ENCODE measurements around the gene ACOT7. TPM values are rescaled to one million over a fixed set of nuclear protein-coding genes. Genes with fewer than 3 reads are reported as not detected.

Gene ACOT7
- total and polyA plus RNA-seq, 2 donors: 14.2 to 22.2 TPM

DNA sequence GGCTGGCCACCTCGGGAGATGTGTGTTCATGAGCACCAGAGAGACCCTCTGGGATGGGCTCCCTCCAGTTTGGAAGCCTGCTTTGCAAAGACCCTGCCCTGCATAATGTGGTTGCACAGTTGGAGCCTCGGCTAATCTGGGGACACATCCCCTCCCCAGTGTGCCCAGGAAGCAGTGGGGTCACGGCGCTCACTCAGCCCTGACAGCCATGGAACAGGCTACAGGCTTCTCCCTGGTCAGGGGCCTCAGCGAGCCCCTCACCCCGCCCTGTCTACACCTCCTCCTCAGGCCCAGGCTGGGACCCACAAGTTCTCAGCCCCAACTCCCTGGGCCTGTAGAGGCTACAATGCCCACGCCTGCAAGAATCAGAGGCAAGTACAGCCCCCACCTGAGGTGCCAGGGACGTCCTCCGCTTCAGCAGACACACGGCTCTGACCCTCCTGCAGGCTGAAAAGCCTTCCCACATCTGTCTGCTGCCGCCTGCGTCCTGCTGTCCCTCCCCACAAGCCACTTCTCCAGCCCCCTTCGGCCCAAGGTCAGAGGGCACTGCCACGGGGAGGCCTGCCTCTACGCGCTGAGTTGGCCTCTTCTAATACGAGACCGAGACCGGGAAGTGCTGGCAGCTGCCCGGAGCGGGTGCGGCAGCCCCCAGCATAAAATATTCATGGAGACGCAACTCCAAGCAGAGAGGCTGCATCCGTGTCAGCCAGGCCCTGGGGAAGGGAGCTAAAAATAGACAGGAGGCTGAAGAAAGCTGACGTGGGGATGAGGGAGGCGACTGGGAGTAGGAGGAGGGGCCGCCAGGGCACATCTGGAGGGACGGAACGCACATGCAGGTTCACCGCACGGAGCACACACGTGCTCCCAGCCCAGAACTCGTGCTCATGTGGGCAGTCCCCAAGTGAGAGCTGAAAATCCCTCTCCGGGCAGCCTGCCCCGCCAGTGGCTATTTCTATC is 117.5 kb downstream of the ACOT7 start:
- DNase-seq (ENCODE audit: low read depth in 6 of 9, low spot score in 9 of 9): no peak
- 94% methylated on average over 35 of the region's 35 CpGs for WGBS
- Histone ChIP-seq H3K27me3 (ENCODE audit: control insufficient read depth in 2 of 2, insufficient read depth in 1 of 2, low read length in 1 of 2) (no peaks in the 10 kb centered on the region), H3K36me3 (ENCODE audit: control insufficient read depth in 2 of 2, insufficient read depth in 2 of 2, low read length in 1 of 2) (peaks cover 2 to 11% of the 10 kb centered on the region in 2 donors), H3K4me1 (ENCODE audit: control insufficient read depth in 2 of 2, insufficient read depth in 2 of 2, low read length in 2 of 2) (no peaks in the 10 kb centered on the region), H3K4me3 (ENCODE audit: low read length in 2 of 2) (no peak overlapping the region), H3K9me3 (ENCODE audit: control insufficient read depth in 2 of 2, insufficient read depth in 1 of 2, low read length in 1 of 2) (no peaks in the 10 kb centered on the region), H3K27ac (ENCODE audit: low read depth in 1 of 2, low read length in 1 of 2) (no peak overlapping the region)

DNA sequence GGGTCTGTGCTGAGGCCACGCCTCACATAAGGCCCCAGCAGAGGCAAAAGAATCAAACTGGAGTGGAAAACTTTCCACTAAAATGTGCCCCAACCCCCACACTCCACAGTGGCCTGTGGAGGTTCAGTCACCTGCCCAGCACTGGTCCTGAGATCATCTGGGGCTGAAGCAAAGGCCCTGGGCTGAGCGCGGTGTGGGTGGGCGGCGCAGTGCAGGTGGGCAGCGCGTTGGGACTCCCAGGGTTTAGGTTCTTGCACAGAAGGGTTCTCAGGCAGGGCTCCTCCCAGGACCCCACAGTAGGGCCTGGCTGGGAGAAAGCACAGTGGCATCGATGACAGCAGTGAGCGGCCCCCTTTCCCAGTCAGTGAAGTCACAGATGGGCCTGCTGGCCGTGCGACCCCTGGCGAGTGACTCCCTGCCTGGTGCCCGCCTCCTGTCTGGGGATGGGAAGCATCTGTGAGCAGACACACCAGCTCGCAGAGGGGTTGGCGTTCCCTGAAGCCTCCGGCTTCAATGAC is 118.9 kb downstream of the ACOT7 start:
- no peaks in the 10 kb centered on the region for H3K4me1 ChIP-seq (ENCODE audit: control insufficient read depth in 2 of 2, insufficient read depth in 2 of 2, low read length in 2 of 2)

DNA sequence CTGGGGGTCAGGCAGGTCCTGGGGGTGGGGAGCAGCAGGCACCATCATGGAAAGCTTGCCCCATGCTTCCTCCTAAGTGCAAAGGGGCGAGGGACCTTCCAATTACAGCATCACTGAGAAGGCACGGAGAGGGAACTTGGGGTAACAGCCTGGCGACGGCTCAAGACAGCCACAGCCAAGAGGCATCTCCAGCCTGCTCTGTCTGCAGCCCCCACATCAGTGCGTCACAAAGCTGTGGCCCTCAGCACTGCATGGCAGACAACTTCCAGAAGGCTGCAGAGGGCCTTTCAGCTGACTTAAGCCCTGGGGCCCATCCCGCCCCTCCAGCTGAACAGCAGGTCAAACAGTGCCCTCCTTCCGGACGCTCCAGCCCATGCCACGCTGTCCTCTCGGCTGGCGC is 119.5 kb downstream of the ACOT7 start:
- Histone ChIP-seq H3K36me3 (ENCODE audit: control insufficient read depth in 2 of 2, insufficient read depth in 2 of 2, low read length in 1 of 2) (peaks cover 2 to 3% of the 10 kb centered on the region in 2 donors), H3K27ac (ENCODE audit: low read depth in 1 of 2, low read length in 1 of 2) (no peak overlapping the region), H3K27me3 (ENCODE audit: control insufficient read depth in 2 of 2, insufficient read depth in 1 of 2, low read length in 1 of 2) (no peaks in the 10 kb centered on the region), H3K9me3 (ENCODE audit: control insufficient read depth in 2 of 2, insufficient read depth in 1 of 2, low read length in 1 of 2) (no peaks in the 10 kb centered on the region), H3K4me1 (ENCODE audit: control insufficient read depth in 2 of 2, insufficient read depth in 2 of 2, low read length in 2 of 2) (no peaks in the 10 kb centered on the region), H3K4me3 (ENCODE audit: low read length in 2 of 2) (no peak overlapping the region)
- DNase-seq (ENCODE audit: low read depth in 6 of 9, low spot score in 9 of 9): no peak
- WGBS: over 99% methylated on average over 11 of the region's 11 CpGs

More for the DNA sequence above, 118.9 kb downstream of the ACOT7 start:
- H3K27ac ChIP-seq (ENCODE audit: low read depth in 1 of 2, low read length in 1 of 2): no peak overlapping the region
- no peaks in the 10 kb centered on the region for H3K27me3 ChIP-seq (ENCODE audit: control insufficient read depth in 2 of 2, insufficient read depth in 1 of 2, low read length in 1 of 2)
- peaks cover 2 to 3% of the 10 kb centered on the region in 2 donors for H3K36me3 ChIP-seq (ENCODE audit: control insufficient read depth in 2 of 2, insufficient read depth in 2 of 2, low read length in 1 of 2)
- no peak for DNase-seq (ENCODE audit: low read depth in 6 of 9, low spot score in 9 of 9)
- H3K4me3 ChIP-seq (ENCODE audit: low read length in 2 of 2): no peak overlapping the region
- H3K9me3 ChIP-seq (ENCODE audit: control insufficient read depth in 2 of 2, insufficient read depth in 1 of 2, low read length in 1 of 2): no peaks in the 10 kb centered on the region
- 98% methylated on average over 16 of the region's 16 CpGs for WGBS

DNA sequence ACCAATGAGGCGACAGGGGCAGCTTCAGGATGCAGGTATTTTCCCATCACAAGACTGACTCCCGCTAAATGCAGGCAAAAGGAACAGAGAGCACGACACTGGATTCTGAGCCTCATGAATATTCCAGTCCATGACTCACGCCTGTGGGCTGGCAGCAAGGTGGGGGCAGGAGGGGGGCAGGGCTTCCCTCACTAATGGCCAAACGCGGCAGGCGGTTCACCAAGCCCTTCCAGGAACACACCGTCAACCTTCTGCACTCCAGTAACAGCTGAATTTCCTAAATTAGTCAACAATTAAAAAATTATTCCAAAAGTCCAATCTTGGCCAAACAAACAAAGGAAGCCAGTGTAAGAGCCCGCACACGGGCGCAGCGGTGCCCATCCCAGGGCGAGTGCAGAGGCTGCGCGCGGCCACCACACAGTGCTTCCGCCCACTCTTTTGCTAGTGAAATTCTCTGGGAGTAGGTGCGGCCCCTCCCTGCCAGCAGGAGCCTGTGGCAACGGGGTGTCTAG is 120.1 kb downstream of the ACOT7 start:
- Histone ChIP-seq H3K9me3 (ENCODE audit: control insufficient read depth in 2 of 2, insufficient read depth in 1 of 2, low read length in 1 of 2) (no peaks in the 10 kb centered on the region), H3K4me3 (ENCODE audit: low read length in 2 of 2) (no peak overlapping the region), H3K27ac (ENCODE audit: low read depth in 1 of 2, low read length in 1 of 2) (no peak overlapping the region), H3K27me3 (ENCODE audit: control insufficient read depth in 2 of 2, insufficient read depth in 1 of 2, low read length in 1 of 2) (no peaks in the 10 kb centered on the region), H3K36me3 (ENCODE audit: control insufficient read depth in 2 of 2, insufficient read depth in 2 of 2, low read length in 1 of 2) (peaks cover 0 to 2% of the 10 kb centered on the region in 2 donors), H3K4me1 (ENCODE audit: control insufficient read depth in 2 of 2, insufficient read depth in 2 of 2, low read length in 2 of 2) (no peaks in the 10 kb centered on the region)
- no peak for DNase-seq (ENCODE audit: low read depth in 6 of 9, low spot score in 9 of 9)
- 97% methylated on average over 19 of the region's 19 CpGs for WGBS

DNA sequence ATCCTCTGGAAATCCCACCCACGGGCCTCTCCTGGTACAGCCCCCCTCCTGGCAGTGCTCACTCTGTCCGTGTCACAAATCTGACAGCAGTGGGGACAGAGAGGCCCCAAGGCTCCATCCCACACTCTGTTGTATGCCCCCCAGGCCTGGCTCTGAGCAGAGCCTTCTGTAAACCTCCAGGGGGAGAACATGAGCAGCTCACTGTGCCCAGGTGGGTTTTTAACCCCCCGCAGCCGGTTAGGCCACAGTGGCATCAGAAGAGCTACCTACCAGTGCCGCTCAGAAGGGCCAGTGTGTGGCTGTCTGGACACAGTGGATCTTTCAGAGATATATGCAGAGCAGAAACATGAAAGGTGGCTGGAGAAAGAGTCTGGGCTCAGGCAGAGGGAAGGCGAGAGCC is 120.7 kb downstream of the ACOT7 start:
- no peaks in the 10 kb centered on the region for H3K4me1 ChIP-seq (ENCODE audit: control insufficient read depth in 2 of 2, insufficient read depth in 2 of 2, low read length in 2 of 2)
- no peak overlapping the region for H3K4me3 ChIP-seq (ENCODE audit: low read length in 2 of 2)
- 94% methylated on average over 6 of the region's 6 CpGs for WGBS
- H3K9me3 ChIP-seq (ENCODE audit: control insufficient read depth in 2 of 2, insufficient read depth in 1 of 2, low read length in 1 of 2): no peaks in the 10 kb centered on the region
- H3K27me3 ChIP-seq (ENCODE audit: control insufficient read depth in 2 of 2, insufficient read depth in 1 of 2, low read length in 1 of 2): no peaks in the 10 kb centered on the region
- no peak overlapping the region for H3K27ac ChIP-seq (ENCODE audit: low read depth in 1 of 2, low read length in 1 of 2)
- DNase-seq (ENCODE audit: low read depth in 6 of 9, low spot score in 9 of 9): no peak
- H3K36me3 ChIP-seq (ENCODE audit: control insufficient read depth in 2 of 2, insufficient read depth in 2 of 2, low read length in 1 of 2): peaks cover 0 to 2% of the 10 kb centered on the region in 2 donors

DNA sequence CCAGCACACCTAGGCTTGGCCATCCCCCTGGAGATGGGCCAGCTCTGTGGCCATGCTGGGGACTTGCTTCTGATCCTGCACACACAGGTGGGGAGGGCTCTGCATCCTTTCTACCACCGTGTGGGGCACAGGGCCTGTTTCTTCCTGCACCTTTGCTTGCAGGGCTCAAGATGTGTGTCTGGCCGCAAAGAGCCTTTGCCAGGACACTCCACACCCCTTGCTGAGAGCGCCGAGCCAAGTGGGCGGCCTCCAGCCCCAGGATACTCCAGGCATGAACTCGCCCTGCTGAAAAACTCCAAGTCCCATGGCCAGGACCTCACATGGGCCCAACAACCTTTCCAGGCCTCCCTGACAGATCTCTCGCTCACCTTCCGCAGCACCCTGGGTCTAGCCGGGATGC is 121.1 kb downstream of the ACOT7 start:
- H3K4me3 ChIP-seq (ENCODE audit: low read length in 2 of 2): no peak overlapping the region
- WGBS: 93% methylated on average over 9 of the region's 9 CpGs
- no peak for DNase-seq (ENCODE audit: low read depth in 6 of 9, low spot score in 9 of 9)
- peaks cover 0 to 2% of the 10 kb centered on the region in 2 donors for H3K36me3 ChIP-seq (ENCODE audit: control insufficient read depth in 2 of 2, insufficient read depth in 2 of 2, low read length in 1 of 2)
- H3K4me1 ChIP-seq (ENCODE audit: control insufficient read depth in 2 of 2, insufficient read depth in 2 of 2, low read length in 2 of 2): no peaks in the 10 kb centered on the region
- no peak overlapping the region for H3K27ac ChIP-seq (ENCODE audit: low read depth in 1 of 2, low read length in 1 of 2)
- H3K9me3 ChIP-seq (ENCODE audit: control insufficient read depth in 2 of 2, insufficient read depth in 1 of 2, low read length in 1 of 2): no peaks in the 10 kb centered on the region
- H3K27me3 ChIP-seq (ENCODE audit: control insufficient read depth in 2 of 2, insufficient read depth in 1 of 2, low read length in 1 of 2): no peaks in the 10 kb centered on the region

DNA sequence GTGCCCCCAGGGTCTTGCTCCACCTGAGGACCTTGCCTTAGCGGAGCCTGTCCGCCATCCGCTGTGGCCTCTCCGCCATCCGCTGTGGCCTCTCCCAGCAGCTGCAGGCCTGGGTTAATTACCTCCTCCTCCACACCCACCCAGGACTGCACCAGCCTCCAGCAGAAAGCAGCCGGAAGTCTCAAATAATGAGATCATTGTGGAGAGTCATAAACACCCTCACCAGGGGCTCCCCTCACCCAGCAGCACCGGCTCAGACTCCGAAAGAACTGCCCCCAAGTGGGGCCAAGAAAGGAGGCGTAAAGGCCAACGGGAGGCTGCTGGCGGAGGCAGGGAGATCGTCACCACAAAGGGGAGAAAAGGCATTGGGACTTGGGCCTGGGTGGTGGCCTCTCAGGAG is 122.0 kb downstream of the ACOT7 start:
- Histone ChIP-seq H3K9me3 (ENCODE audit: control insufficient read depth in 2 of 2, insufficient read depth in 1 of 2, low read length in 1 of 2) (no peaks in the 10 kb centered on the region), H3K4me1 (ENCODE audit: control insufficient read depth in 2 of 2, insufficient read depth in 2 of 2, low read length in 2 of 2) (no peaks in the 10 kb centered on the region), H3K27ac (ENCODE audit: low read depth in 1 of 2, low read length in 1 of 2) (no peak overlapping the region), H3K36me3 (ENCODE audit: control insufficient read depth in 2 of 2, insufficient read depth in 2 of 2, low read length in 1 of 2) (peaks cover 0 to 2% of the 10 kb centered on the region in 2 donors), H3K4me3 (ENCODE audit: low read length in 2 of 2) (no peak overlapping the region), H3K27me3 (ENCODE audit: control insufficient read depth in 2 of 2, insufficient read depth in 1 of 2, low read length in 1 of 2) (no peaks in the 10 kb centered on the region)
- DNase-seq (ENCODE audit: low read depth in 6 of 9, low spot score in 9 of 9): no peak
- 94% methylated on average over 12 of the region's 12 CpGs for WGBS

DNA sequence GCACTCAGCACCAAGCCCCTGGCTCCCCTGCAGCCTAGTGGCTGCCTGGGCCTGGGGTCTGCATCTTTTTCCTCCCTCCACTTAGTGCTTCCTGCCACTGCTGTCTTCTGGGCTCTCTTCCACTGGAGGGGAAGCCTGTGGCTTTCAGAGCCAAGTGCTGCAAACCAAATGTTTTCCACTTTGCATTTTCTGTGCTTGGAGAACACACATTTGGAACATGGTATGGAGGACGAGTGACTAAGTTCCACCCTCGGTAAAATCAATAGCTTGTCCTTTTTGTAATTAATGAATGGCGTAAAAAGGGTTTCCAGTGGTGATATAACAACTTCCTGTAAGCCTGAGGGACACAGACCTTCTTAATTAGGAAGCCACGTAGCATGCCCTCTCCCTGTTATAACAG is 122.6 kb downstream of the ACOT7 start:
- Histone ChIP-seq H3K4me3 (ENCODE audit: low read length in 2 of 2) (no peak overlapping the region), H3K4me1 (ENCODE audit: control insufficient read depth in 2 of 2, insufficient read depth in 2 of 2, low read length in 2 of 2) (no peaks in the 10 kb centered on the region), H3K27me3 (ENCODE audit: control insufficient read depth in 2 of 2, insufficient read depth in 1 of 2, low read length in 1 of 2) (no peaks in the 10 kb centered on the region), H3K27ac (ENCODE audit: low read depth in 1 of 2, low read length in 1 of 2) (no peak overlapping the region), H3K9me3 (ENCODE audit: control insufficient read depth in 2 of 2, insufficient read depth in 1 of 2, low read length in 1 of 2) (no peaks in the 10 kb centered on the region), H3K36me3 (ENCODE audit: control insufficient read depth in 2 of 2, insufficient read depth in 2 of 2, low read length in 1 of 2) (peaks cover 0 to 2% of the 10 kb centered on the region in 2 donors)
- WGBS: 81% methylated on average over 4 of the region's 4 CpGs
- no peak for DNase-seq (ENCODE audit: low read depth in 6 of 9, low spot score in 9 of 9)

DNA sequence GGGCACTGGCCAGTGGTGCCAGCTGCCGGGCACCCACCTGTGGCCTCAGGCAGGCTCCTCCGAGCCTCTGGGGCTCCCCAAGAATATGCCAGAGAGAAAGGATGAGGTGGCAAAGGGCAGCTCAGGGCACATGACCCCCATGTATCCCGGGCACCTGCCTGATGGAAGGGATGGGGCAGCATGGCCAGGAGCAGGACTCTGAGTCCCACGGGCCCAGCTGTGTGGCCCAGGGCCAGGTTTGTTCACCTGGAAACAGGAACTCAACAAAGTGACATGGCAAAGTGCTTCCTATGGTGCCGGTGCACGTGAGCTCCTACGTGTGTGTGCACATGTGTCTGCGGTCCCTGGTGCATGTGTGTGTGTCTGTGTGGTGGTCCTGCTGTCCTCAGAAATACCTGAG is 123.2 kb downstream of the ACOT7 start:
- Histone ChIP-seq H3K27me3 (ENCODE audit: control insufficient read depth in 2 of 2, insufficient read depth in 1 of 2, low read length in 1 of 2) (no peaks in the 10 kb centered on the region), H3K9me3 (ENCODE audit: control insufficient read depth in 2 of 2, insufficient read depth in 1 of 2, low read length in 1 of 2) (no peaks in the 10 kb centered on the region), H3K27ac (ENCODE audit: low read depth in 1 of 2, low read length in 1 of 2) (no peak overlapping the region), H3K4me3 (ENCODE audit: low read length in 2 of 2) (no peak overlapping the region), H3K4me1 (ENCODE audit: control insufficient read depth in 2 of 2, insufficient read depth in 2 of 2, low read length in 2 of 2) (no peaks in the 10 kb centered on the region), H3K36me3 (ENCODE audit: control insufficient read depth in 2 of 2, insufficient read depth in 2 of 2, low read length in 1 of 2) (peaks cover 0 to 2% of the 10 kb centered on the region in 2 donors)
- no peak for DNase-seq (ENCODE audit: low read depth in 6 of 9, low spot score in 9 of 9)
- WGBS: 91% methylated on average over 8 of the region's 8 CpGs
